PC-9 (cell line): ENCODE data around the gene ASCL2. TPM values are rescaled to one million over a fixed set of nuclear protein-coding genes. Genes with fewer than 3 reads are reported as not detected.

ENCODE experiments used
- BruUV-seq: library from RNA; stranded (reverse); fragments of 400-500 nt; replicated peaks from 2 replicates; lab custom pipeline; 2021; lab: Mats Ljungman, UMichigan
- CTCF ChIA-PET: fragments of 300-600 bp; sonication (Branson Sonifier 250); formaldehyde crosslinking; loops from one replicate; lab custom pipeline; 2022; ENCODE audit warnings: antibody characterized with exemption; lab: Charles Lee
- POLR2A ChIA-PET: fragments of 300-600 bp; sonication (Branson Sonifier 250); formaldehyde crosslinking; loops from one replicate; lab custom pipeline; 2022; ENCODE audit warnings: antibody characterized with exemption; ENCODE audit not compliant: unreplicated experiment; lab: Charles Lee
- DNase-seq, 2 experiments: peaks; one replicate each; pipeline versions ENCODE4 v3.0.0 to v3.0.0-alpha.2; 2015 to 2022; ENCODE audit warnings: mixed read lengths in 1 of 2
- H2AFZ ChIP-seq: fragments of 200-600 bp; sonication (generic); 2 replicates; pipeline ENCODE4 v1.8.1; 2017; ENCODE audit warnings: antibody characterized with exemption
- H3F3A ChIP-seq: fragments of 200-600 bp; sonication (generic); 2 replicates; pipeline ENCODE4 v1.8.1; 2017; ENCODE audit warnings: antibody characterized with exemption, mild to moderate bottlenecking, low read depth; ENCODE audit not compliant: insufficient read depth
- H3K27ac ChIP-seq: fragments of 200-600 bp; sonication (generic); 2 replicates; pipeline ENCODE4 v1.6.1; 2016; ENCODE audit warnings: mixed run types
- H3K27me3 ChIP-seq: fragments of 200-600 bp; sonication (generic); 2 replicates; pipeline ENCODE4 v1.6.1; 2016; ENCODE audit warnings: low read depth, mixed run types; ENCODE audit not compliant: insufficient read depth
- H3K36me3 ChIP-seq: fragments of 200-600 bp; sonication (generic); 2 replicates; pipeline ENCODE4 v1.6.1; 2016; ENCODE audit warnings: low read depth, mixed run types
- H3K4me1 ChIP-seq: fragments of 200-600 bp; sonication (generic); replicated peaks from 2 replicates; pipeline ENCODE4 v1.6.1; 2016; ENCODE audit warnings: mixed run types; ENCODE audit not compliant: insufficient read depth
- H3K4me2 ChIP-seq: fragments of 200-600 bp; sonication (generic); 2 replicates; pipeline ENCODE4 v1.6.1; 2017; ENCODE audit warnings: mixed run types
- H3K4me3 ChIP-seq: fragments of 200-600 bp; sonication (generic); 2 replicates; pipeline ENCODE4 v1.6.1; 2016; ENCODE audit warnings: mixed run types
- H3K79me2 ChIP-seq: fragments of 200-600 bp; sonication (generic); 2 replicates; pipeline ENCODE4 v1.6.1; 2017; ENCODE audit warnings: low read depth, mixed run types
- H3K9me2 ChIP-seq: fragments of 200-600 bp; sonication (generic); 2 replicates; pipeline ENCODE4 v1.8.1; 2017; ENCODE audit warnings: mild to moderate bottlenecking; ENCODE audit not compliant: insufficient read depth
- H3K9me3 ChIP-seq: fragments of 200-600 bp; sonication (generic); 2 replicates; pipeline ENCODE4 v1.8.1; 2016; ENCODE audit warnings: low read depth; ENCODE audit not compliant: insufficient read depth
- H4K20me1 ChIP-seq: fragments of 200-600 bp; sonication (generic); 2 replicates; pipeline ENCODE4 v1.8.1; 2017; ENCODE audit not compliant: insufficient read depth
- CTCF ChIP-seq: fragments of 200-600 bp; sonication (generic); conservative IDR thresholded peaks from 2 replicates; pipeline ENCODE4 v1.6.1; 2017; ENCODE audit warnings: mixed run types, antibody characterized with exemption, mild to moderate bottlenecking, moderate library complexity
- EZH2 ChIP-seq: fragments of 200-600 bp; sonication (generic); IDR thresholded peaks from 2 replicates; pipeline ENCODE4 v1.8.0; 2017; ENCODE audit warnings: antibody characterized with exemption, low read depth
- intact Hi-C: fragments of 100-400 bp; cut with micrococcal nuclease; formaldehyde crosslinking; loops from one replicate; pipeline ENCODE4 v1.10.0; 2022; ENCODE audit not compliant: unreplicated experiment
- total RNA-seq: library from RNA; stranded (reverse); gene quantifications from 2 replicates; pipeline ENCODE4 v1.2.3, GENCODE V29; 2021

ASCL2 gene
- total RNA-seq, 1 experiment from 2014 or later: not detected

GRCh38 chr11:2318123-2318522, 47.7 kb upstream of the ASCL2 start:
- Histone ChIP-seq H3K4me1 (no peaks in the 10 kb centered on the region), H3K9me3 (no peaks in the 10 kb centered on the region), H2AFZ (no peak overlapping the region), H3K36me3 (no peaks in the 10 kb centered on the region), H3K79me2 (no peaks in the 10 kb centered on the region), H3F3A (no peaks in the 10 kb centered on the region), H4K20me1 (no peaks in the 10 kb centered on the region), H3K4me2 (no peak overlapping the region), H3K27me3 (0 out of 2 replicates have a peak, but pooled peaks cover 5% of the 10 kb centered on the region), H3K27ac (no peak overlapping the region), H3K4me3 (no peak overlapping the region), H3K9me2 (no peaks in the 10 kb centered on the region)
- no peak for TF ChIP-seq CTCF
- TF ChIP-seq EZH2: no peak
- ChIA-PET CTCF (no interaction called here), POLR2A (no interaction called here)
- DNase-seq: no peak
- intact Hi-C loops: no loop called here
- BruUV-seq: no TSS peak

GRCh38 chr11:2317354-2318050, 47.1 kb upstream of the ASCL2 start:
- Histone ChIP-seq H3K4me1 (no peaks in the 10 kb centered on the region), H2AFZ (no peak overlapping the region), H3F3A (no peaks in the 10 kb centered on the region), H3K27ac (no peak overlapping the region), H3K36me3 (no peaks in the 10 kb centered on the region), H3K27me3 (0 out of 2 replicates have a peak, but pooled peaks cover 5% of the 10 kb centered on the region), H3K4me2 (no peak overlapping the region), H3K9me3 (no peaks in the 10 kb centered on the region), H3K79me2 (no peaks in the 10 kb centered on the region), H4K20me1 (no peaks in the 10 kb centered on the region), H3K9me2 (no peaks in the 10 kb centered on the region), H3K4me3 (no peak overlapping the region)
- BruUV-seq: no TSS peak
- no peak for TF ChIP-seq EZH2
- TF ChIP-seq CTCF: no peak
- intact Hi-C loops: no loop called here
- ChIA-PET CTCF (no interaction called here), POLR2A (no interaction called here)
- no peak for DNase-seq

GRCh38 chr11:2316963-2317244, 46.5 kb upstream of the ASCL2 start:
- no peaks in the 10 kb centered on the region for H3K9me2 ChIP-seq
- no peak overlapping the region for H3K4me2 ChIP-seq
- TF ChIP-seq CTCF (no peak), EZH2 (no peak)
- H3K27ac ChIP-seq: no peak overlapping the region
- BruUV-seq: no TSS peak
- DNase-seq: no peak
- ChIA-PET CTCF (no interaction called here), POLR2A (no interaction called here)
- H3F3A ChIP-seq: no peaks in the 10 kb centered on the region
- H4K20me1 ChIP-seq: no peaks in the 10 kb centered on the region
- H3K4me1 ChIP-seq: peaks cover 4% of the 10 kb centered on the region
- intact Hi-C loops: no loop called here
- H3K4me3 ChIP-seq: no peak overlapping the region
- H3K79me2 ChIP-seq: no peaks in the 10 kb centered on the region
- H2AFZ ChIP-seq: no peak overlapping the region
- no peaks in the 10 kb centered on the region for H3K36me3 ChIP-seq
- 0 out of 2 replicates have a peak, but pooled peaks cover 5% of the 10 kb centered on the region for H3K27me3 ChIP-seq
- no peaks in the 10 kb centered on the region for H3K9me3 ChIP-seq
